NCI-H187 (cell line): ENCODE results near the gene SREBF1.

Experiments used
- DNase-seq, 2 experiments: peaks; one replicate each; lab custom pipeline; 2025; lab: John Stamatoyannopoulos, UW

Gene SREBF1

GRCh38 chr17:17779015-17779611 is 57.7 kb downstream of the SREBF1 start:
- no peak for DNase-seq

- DNase-seq, result no peak
Measured at GRCh38 chr17:17778308-17779014, 58.3 kb downstream of the SREBF1 start.

- no peak for DNase-seq
Measured at GRCh38 chr17:17776889-17777288, 59.9 kb downstream of the SREBF1 start.

- DNase-seq, result no peak
Measured at GRCh38 chr17:17774009-17774881, 62.5 kb downstream of the SREBF1 start.

- no peak for DNase-seq
Measured at GRCh38 chr17:17772231-17772630, 64.6 kb downstream of the SREBF1 start.

- no peak for DNase-seq
Measured at GRCh38 chr17:17771498-17772201, 65.1 kb downstream of the SREBF1 start.

- no peak for DNase-seq
Measured at GRCh38 chr17:17770632-17771044, 66.1 kb downstream of the SREBF1 start.

GRCh38 chr17:17769869-17770631 is 66.7 kb downstream of the SREBF1 start:
- DNase-seq, result no peak

- no peak for DNase-seq
Measured at GRCh38 chr17:17768424-17769088, 68.2 kb downstream of the SREBF1 start.

GRCh38 chr17:17767887-17768418 is 68.8 kb downstream of the SREBF1 start:
- DNase-seq, result no peak

- DNase-seq, result no peak
Measured at GRCh38 chr17:17767154-17767869, 69.5 kb downstream of the SREBF1 start.

- no peak for DNase-seq
Measured at GRCh38 chr17:17766744-17767120, 70.1 kb downstream of the SREBF1 start.

GRCh38 chr17:17766077-17766743 is 70.6 kb downstream of the SREBF1 start:
- DNase-seq, result no peak

GRCh38 chr17:17765359-17766076 is 71.3 kb downstream of the SREBF1 start:
- DNase-seq, result no peak

GRCh38 chr17:17763734-17764133 is 73.1 kb downstream of the SREBF1 start:
- DNase-seq, result no peak

- no peak for DNase-seq
Measured at GRCh38 chr17:17763136-17763535, 73.7 kb downstream of the SREBF1 start.

- DNase-seq, result no peak
Measured at GRCh38 chr17:17762744-17763105, 74.1 kb downstream of the SREBF1 start.
